Measurements from ENCODE around the gene ACOT6.

Gene ACOT6

DNA sequence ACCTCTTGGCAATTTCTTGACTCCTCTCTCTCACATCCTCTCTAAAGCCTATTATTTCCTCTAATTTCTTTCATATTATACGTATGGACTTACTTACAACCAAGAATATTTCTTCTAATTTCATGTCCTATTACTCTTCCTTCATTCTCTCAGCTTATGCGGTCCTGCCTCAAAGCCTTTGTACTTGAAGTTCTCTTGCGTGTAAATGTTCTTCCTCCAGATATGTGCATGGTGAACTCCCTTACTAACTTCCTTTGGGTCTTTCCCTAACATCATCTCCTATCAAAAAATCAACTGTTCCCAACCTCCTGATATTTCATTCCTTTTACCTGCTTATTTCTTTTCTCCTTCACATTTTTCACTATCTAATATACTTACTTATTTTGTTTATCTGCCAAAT lies 55.5 kb downstream of the ACOT6 start:
- no peak overlapping the region for H3K4me3 ChIP-seq (ENCODE audit: low read depth, low read length)
- TF ChIP-seq, protein P1, sequence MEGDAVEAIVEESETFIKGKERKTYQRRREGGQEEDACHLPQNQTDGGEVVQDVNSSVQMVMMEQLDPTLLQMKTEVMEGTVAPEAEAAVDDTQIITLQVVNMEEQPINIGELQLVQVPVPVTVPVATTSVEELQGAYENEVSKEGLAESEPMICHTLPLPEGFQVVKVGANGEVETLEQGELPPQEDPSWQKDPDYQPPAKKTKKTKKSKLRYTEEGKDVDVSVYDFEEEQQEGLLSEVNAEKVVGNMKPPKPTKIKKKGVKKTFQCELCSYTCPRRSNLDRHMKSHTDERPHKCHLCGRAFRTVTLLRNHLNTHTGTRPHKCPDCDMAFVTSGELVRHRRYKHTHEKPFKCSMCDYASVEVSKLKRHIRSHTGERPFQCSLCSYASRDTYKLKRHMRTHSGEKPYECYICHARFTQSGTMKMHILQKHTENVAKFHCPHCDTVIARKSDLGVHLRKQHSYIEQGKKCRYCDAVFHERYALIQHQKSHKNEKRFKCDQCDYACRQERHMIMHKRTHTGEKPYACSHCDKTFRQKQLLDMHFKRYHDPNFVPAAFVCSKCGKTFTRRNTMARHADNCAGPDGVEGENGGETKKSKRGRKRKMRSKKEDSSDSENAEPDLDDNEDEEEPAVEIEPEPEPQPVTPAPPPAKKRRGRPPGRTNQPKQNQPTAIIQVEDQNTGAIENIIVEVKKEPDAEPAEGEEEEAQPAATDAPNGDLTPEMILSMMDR (IDR thresholded peaks at IDR 0.05; ENCODE audit: low read depth, low read length): no peak
- no peak for DNase-seq
- H3K36me3 ChIP-seq: no peaks in the 10 kb centered on the region
- no peak overlapping the region for H3K27ac ChIP-seq
- H3K9me3 ChIP-seq (ENCODE audit: severe bottlenecking): no peaks in the 10 kb centered on the region
- H3K27me3 ChIP-seq (ENCODE audit: insufficient read depth, low read depth, severe bottlenecking): no peaks in the 10 kb centered on the region
